NCI-H446 (cell line): ENCODE measurements around the gene ONECUT3.
A peak's percentile ranks its signal among the peaks of the same experiment; 100 is the strongest.
"Not testable (repeated sequence)": the region's sequence is repeated elsewhere in the genome, so short reads cannot be mapped to it uniquely, and the experiment has no call there.

Experiments
- DNase-seq, 2 experiments: peaks; one replicate each; lab custom pipeline; 2025; lab: John Stamatoyannopoulos, UW

ONECUT3 gene

DNA sequence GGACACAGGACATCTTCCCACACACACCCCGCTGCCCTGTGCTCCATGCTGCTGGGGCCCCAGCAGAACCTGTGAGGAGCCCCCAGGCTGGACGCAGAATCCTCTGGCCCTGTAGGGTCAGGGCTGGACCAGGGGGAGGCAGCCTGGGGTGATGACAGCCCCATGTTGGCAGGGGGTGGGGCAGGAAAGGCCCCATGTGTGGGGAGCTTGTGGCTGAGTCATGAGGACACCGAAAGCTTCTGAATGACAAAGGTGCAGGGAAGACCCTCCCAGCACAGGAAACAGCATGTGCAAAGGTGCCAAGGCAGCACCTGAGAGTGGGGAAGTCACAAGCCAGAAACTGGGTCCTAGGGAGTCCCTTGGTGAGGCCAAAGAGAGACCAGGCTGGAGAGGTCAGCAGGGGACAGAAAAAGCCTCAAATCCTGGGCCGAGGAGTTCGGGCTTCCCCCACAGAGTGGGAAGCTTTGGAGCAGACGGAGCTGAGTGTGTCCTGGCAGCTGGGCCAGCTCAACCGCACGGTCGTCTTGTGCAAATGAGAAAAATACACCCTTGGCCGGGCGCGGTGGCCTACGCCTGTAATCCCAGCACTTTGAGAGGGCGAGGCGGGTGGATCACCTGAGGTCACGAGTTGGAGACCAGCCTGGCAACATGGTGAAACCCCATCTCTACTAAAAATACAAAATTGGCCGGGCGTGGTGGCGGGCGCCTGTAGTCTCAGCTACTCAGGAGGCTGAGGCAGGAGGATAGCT lies 41.3 kb downstream of the ONECUT3 start:
- no peak for DNase-seq

GRCh38 chr19:1796395-1797142 lies 43.3 kb downstream of the ONECUT3 start:
- DNase-seq: no peak

DNA sequence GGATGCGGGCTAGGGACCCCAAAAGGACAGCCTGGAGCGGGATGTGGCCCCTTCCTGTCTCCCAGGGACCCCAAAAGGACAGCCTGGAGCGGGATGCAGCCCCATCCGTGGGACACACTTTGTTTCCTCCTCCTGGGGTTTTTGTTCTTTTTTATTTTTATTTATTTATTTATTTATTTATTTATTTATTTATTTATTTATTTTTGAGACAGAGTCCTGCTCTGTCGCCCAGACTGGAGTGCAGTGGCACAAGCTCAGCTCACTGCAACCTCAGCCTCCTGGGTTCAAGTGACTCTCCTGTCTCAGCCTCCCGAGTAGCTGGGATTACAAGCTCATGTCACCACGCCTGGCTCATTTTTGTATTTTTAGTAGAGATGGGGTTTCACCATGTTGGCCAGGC lies 44.0 kb downstream of the ONECUT3 start:
- DNase-seq: not testable (repeated sequence)

DNA sequence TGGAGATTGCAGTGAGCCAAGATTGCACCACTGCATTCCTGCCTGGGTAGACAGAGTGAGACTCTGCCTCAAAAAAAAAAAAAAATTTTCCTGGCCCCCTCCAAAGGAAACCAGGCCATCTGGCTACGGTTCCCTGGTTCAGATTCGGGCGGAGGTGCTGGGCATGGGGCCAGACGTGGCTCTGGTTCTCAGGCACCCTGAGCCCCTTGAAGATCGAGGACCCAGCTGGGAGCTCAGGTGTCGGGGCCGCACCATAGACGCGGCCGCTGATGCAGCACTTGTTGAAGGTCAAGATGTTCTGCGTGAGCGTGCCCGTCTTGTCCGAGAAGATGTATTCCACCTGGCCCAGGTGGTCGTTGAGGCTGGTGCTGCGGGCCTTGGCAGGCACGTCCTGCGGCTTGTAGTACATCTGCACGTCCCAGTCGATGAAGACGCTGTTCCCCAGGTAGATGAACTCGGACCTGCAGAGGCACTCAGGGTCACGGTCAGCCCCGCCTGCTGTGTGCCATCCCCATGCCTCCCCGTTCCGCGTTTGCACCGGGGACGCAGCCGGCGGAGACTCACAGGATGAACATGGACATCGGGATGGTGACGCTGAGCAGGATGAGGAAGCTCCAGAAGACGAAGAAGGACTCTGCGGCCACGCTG lies 46.5 kb downstream of the ONECUT3 start:
- peak in 1 of 2 experiments; percentile 48 for DNase-seq

DNA sequence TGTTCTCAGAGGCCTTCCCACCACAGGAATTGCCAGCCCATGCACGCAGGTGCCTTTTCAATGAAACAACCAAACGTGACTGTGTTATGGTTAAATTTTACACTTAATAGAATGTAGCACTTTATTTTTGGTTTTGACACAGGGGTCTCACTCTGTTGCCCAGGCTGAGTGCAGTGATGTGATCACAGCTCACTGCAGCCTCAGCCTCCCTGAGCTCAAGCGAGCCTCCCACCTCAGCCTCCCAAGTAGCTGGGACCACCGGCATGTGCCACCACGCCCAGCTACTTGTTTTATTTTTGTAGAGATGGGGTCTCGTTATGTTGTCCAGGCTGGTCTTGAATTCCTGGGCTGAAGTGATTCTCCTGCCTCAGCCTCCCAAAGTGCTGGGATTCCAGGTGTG lies 51.6 kb downstream of the ONECUT3 start:
- DNase-seq: no peak

- DNase-seq: no peak
Measured at GRCh38 chr19:1805401-1806183, 52.3 kb downstream of the ONECUT3 start.

GRCh38 chr19:1806184-1807029 lies 53.1 kb downstream of the ONECUT3 start:
- no peak for DNase-seq

DNA sequence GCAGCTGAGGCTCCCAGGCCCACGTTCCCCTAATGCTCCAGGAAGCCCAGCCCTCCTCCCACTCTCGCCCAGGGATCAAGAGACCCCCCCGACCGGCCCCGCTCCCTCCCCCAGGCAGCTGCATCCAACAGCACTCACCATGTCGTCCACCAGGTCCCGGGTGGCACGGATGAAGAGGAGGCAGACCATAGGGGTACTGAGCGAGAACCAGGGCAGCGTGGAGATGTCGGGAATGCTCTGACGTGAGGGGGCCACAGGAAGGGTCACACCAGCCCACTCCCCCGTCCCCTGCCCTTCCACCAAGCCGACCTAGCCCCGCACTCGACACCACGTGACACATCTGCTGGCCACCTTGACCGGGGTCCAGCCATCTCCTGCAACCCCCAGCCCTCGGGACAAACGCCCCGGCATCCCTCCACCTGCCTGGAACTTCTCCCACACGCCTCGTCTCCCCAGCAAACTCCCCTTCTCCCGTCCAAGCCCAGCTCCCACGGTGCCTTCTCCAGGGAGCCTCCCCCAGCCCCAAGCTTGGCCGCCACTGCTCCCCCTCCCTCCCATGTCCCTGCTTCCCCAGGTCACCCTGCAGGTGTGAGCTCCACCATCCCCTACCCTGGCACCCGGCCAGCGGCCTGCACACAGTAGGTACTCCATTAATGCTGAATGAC lies 53.9 kb downstream of the ONECUT3 start:
- no peak for DNase-seq

- DNase-seq: no peak
Measured at GRCh38 chr19:1807695-1808394, 54.5 kb downstream of the ONECUT3 start.

GRCh38 chr19:1808395-1808731 lies 55.1 kb downstream of the ONECUT3 start:
- DNase-seq: no peak

- no peak for DNase-seq
Measured at GRCh38 chr19:1809678-1810077, 56.4 kb downstream of the ONECUT3 start.

GRCh38 chr19:1810439-1811160 lies 57.3 kb downstream of the ONECUT3 start:
- DNase-seq: no peak

DNA sequence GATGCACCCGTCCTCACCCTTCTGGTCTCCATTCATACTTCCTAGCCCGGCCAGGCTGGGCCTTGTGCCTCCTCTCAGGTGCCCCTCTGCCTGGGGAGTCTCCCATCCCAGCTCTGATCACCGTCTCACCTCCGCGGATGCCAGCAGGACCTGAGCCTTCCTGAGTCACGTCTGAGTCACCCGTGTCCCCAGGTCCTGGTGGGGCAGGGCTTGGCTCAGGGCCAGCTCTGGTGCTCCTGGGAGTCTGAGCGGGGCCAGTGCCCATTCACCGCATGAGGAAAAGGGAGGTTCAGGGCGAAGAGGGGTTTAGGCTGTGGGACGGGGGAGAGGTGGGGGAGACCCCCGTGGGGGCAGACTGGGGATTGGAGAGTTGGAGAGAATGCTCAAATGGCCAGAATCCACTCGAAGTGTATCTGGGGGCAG lies 58.2 kb downstream of the ONECUT3 start:
- DNase-seq: peak in 1 of 2 experiments; percentile 49

GRCh38 chr19:1811942-1812425 lies 58.7 kb downstream of the ONECUT3 start, which contains the start of gene ATP8B3:
Gene ATP8B3 (minus strand): TSS chr19:1812276. CDS start chr19:1811736, 540 bp downstream.
- DNase-seq: no peak

DNA sequence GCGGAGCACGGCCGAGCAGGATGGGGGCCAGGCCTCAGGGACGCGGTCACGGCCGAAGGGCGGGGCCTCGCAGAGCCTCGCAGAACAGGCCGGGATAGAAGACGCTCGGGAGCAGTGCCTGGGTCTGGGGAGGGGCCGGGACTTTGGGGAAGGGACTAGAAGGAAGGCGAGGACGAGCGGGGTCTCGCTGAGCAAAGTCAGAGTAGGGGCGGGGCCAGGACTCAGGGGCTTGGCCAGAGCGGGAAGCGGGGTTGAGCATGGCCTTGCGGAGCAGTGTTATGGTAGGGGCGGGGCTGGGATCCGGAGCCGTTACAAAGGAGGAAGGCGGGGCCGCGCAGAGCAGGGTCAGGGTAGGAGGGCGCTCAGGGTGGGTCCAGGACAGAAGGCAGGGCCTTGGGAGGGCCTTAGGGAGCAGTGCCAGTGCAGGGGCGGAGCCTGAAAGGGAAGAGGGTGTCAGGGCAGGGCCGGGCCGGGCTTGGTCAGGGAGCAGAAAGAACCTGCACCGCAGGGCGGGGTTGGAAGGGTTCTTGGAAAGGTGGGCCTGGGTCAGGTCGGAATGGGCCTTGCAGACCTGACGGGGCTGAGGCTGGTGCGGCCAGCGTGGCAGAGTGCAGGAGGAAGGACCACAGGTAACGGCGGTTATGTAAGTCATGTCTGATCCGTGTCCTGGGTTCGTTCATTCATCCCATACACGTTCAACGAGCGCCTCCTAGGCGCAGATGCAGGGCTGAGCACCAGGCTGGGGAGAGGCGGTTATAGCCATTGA lies 59.3 kb downstream of the ONECUT3 start:
- peak; percentile 93 to 94 for DNase-seq

- DNase-seq: no peak
Measured at GRCh38 chr19:1813192-1814182, 60.2 kb downstream of the ONECUT3 start.

GRCh38 chr19:1814391-1814790 lies 61.1 kb downstream of the ONECUT3 start:
- no peak for DNase-seq
